Duodenal mucosa (tissue), 2 donors: ENCODE measurements around the gene OR9A4.

Experiments used
- H3K27ac ChIP-seq: one replicate; pipeline ENCODE4 v1.7.0; 2013; ENCODE audit warnings: low read depth, low read length
- H3K27me3 ChIP-seq, 2 donors: one replicate each; pipeline ENCODE4 v1.7.0; 2013; ENCODE audit warnings: low read length in 2 of 2, control low read depth in 1 of 2; ENCODE audit not compliant: insufficient read depth in 2 of 2, control insufficient read depth in 1 of 2
- H3K36me3 ChIP-seq, 2 donors: one replicate each; pipeline ENCODE4 v1.7.0; 2013; ENCODE audit warnings: low read length in 2 of 2, control low read depth in 1 of 2; ENCODE audit not compliant: insufficient read depth in 2 of 2, control insufficient read depth in 1 of 2
- H3K4me1 ChIP-seq, 2 donors: one replicate each; pipeline ENCODE4 v1.7.0; 2013; ENCODE audit warnings: low read length in 2 of 2, control low read depth in 1 of 2; ENCODE audit not compliant: insufficient read depth in 2 of 2, control insufficient read depth in 1 of 2
- H3K4me3 ChIP-seq, 2 donors: one replicate each; pipeline ENCODE4 v1.7.0; 2013; ENCODE audit warnings: low read length in 2 of 2, low read depth in 1 of 2
- H3K9ac ChIP-seq, 2 donors: one replicate each; pipeline ENCODE4 v1.7.0; 2013; ENCODE audit warnings: low read length in 2 of 2, low read depth in 1 of 2
- H3K9me3 ChIP-seq, 2 donors: one replicate each; pipeline ENCODE4 v1.7.0; 2013; ENCODE audit warnings: low read length in 2 of 2, control low read depth in 1 of 2; ENCODE audit not compliant: control insufficient read depth in 1 of 2

Gene OR9A4

GRCh38 chr7:141916099-141916498, at the start of gene OR9A4:
TSS of gene OR9A4 (plus strand) at chr7:141916399. CDS start at chr7:141918876, 2,477 bp downstream.
- Histone ChIP-seq H3K36me3 (no peaks in the 10 kb centered on the region), H3K4me1 (peaks cover 0 to 3% of the 10 kb centered on the region in 2 donors), H3K27ac (no peak within 1 kb of the TSS), H3K9me3 (no peaks in the 10 kb centered on the region), H3K27me3 (no peaks in the 10 kb centered on the region), H3K9ac (no peak within 1 kb of the TSS), H3K4me3 (no peak within 1 kb of the TSS)

GRCh38 chr7:141866974-141867373, 49.2 kb upstream of the OR9A4 start:
- Histone ChIP-seq H3K36me3 (no peaks in the 10 kb centered on the region), H3K4me1 (no peaks in the 10 kb centered on the region), H3K9ac (no peak overlapping the region), H3K27ac (no peak overlapping the region), H3K9me3 (no peaks in the 10 kb centered on the region), H3K4me3 (no peak overlapping the region), H3K27me3 (no peaks in the 10 kb centered on the region)

- no peaks in the 10 kb centered on the region for H3K9me3 ChIP-seq
- no peaks in the 10 kb centered on the region for H3K27me3 ChIP-seq
- H3K9ac ChIP-seq: no peak overlapping the region
- no peak overlapping the region for H3K27ac ChIP-seq
- no peak overlapping the region for H3K4me3 ChIP-seq
- H3K4me1 ChIP-seq: no peaks in the 10 kb centered on the region
- H3K36me3 ChIP-seq: no peaks in the 10 kb centered on the region
Observed at GRCh38 chr7:141872931-141873330, 43.3 kb upstream of the OR9A4 start.

- Histone ChIP-seq H3K36me3 (no peaks in the 10 kb centered on the region), H3K27ac (no peak overlapping the region), H3K4me3 (no peak overlapping the region), H3K4me1 (no peaks in the 10 kb centered on the region), H3K9me3 (no peaks in the 10 kb centered on the region), H3K27me3 (no peaks in the 10 kb centered on the region), H3K9ac (no peak overlapping the region)
Observed at GRCh38 chr7:141874787-141875186, 41.4 kb upstream of the OR9A4 start.

GRCh38 chr7:141875453-141875852, 40.7 kb upstream of the OR9A4 start:
- Histone ChIP-seq H3K9me3 (no peaks in the 10 kb centered on the region), H3K9ac (no peak overlapping the region), H3K36me3 (no peaks in the 10 kb centered on the region), H3K27me3 (no peaks in the 10 kb centered on the region), H3K4me3 (no peak overlapping the region), H3K27ac (no peak overlapping the region), H3K4me1 (no peaks in the 10 kb centered on the region)

- Histone ChIP-seq H3K4me1 (no peaks in the 10 kb centered on the region), H3K27ac (no peak overlapping the region), H3K9ac (no peak overlapping the region), H3K9me3 (no peaks in the 10 kb centered on the region), H3K27me3 (no peaks in the 10 kb centered on the region), H3K4me3 (no peak overlapping the region), H3K36me3 (no peaks in the 10 kb centered on the region)
Observed at GRCh38 chr7:141876371-141876770, 39.8 kb upstream of the OR9A4 start.

GRCh38 chr7:141877365-141877764, 38.8 kb upstream of the OR9A4 start:
- Histone ChIP-seq H3K4me1 (no peaks in the 10 kb centered on the region), H3K27me3 (no peaks in the 10 kb centered on the region), H3K27ac (no peak overlapping the region), H3K9me3 (no peaks in the 10 kb centered on the region), H3K9ac (no peak overlapping the region), H3K4me3 (no peak overlapping the region), H3K36me3 (no peaks in the 10 kb centered on the region)

GRCh38 chr7:141880960-141881359, 35.2 kb upstream of the OR9A4 start:
- H3K4me3 ChIP-seq: no peak overlapping the region
- no peaks in the 10 kb centered on the region for H3K9me3 ChIP-seq
- no peak overlapping the region for H3K27ac ChIP-seq
- no peak overlapping the region for H3K9ac ChIP-seq
- H3K27me3 ChIP-seq: no peaks in the 10 kb centered on the region
- no peaks in the 10 kb centered on the region for H3K4me1 ChIP-seq
- H3K36me3 ChIP-seq: no peaks in the 10 kb centered on the region

- no peak overlapping the region for H3K4me3 ChIP-seq
- no peak overlapping the region for H3K9ac ChIP-seq
- H3K4me1 ChIP-seq: no peaks in the 10 kb centered on the region
- H3K9me3 ChIP-seq: no peaks in the 10 kb centered on the region
- no peaks in the 10 kb centered on the region for H3K36me3 ChIP-seq
- H3K27ac ChIP-seq: no peak overlapping the region
- no peaks in the 10 kb centered on the region for H3K27me3 ChIP-seq
Observed at GRCh38 chr7:141884539-141885225, 31.5 kb upstream of the OR9A4 start.

- no peaks in the 10 kb centered on the region for H3K9me3 ChIP-seq
- H3K27me3 ChIP-seq: no peaks in the 10 kb centered on the region
- no peak overlapping the region for H3K9ac ChIP-seq
- H3K36me3 ChIP-seq: no peaks in the 10 kb centered on the region
- no peaks in the 10 kb centered on the region for H3K4me1 ChIP-seq
- H3K4me3 ChIP-seq: no peak overlapping the region
- H3K27ac ChIP-seq: no peak overlapping the region
Observed at GRCh38 chr7:141889321-141889720, 26.9 kb upstream of the OR9A4 start.

GRCh38 chr7:141891336-141891735, 24.9 kb upstream of the OR9A4 start:
- Histone ChIP-seq H3K27ac (no peak overlapping the region), H3K9me3 (no peaks in the 10 kb centered on the region), H3K4me1 (no peaks in the 10 kb centered on the region), H3K27me3 (no peaks in the 10 kb centered on the region), H3K9ac (no peak overlapping the region), H3K36me3 (no peaks in the 10 kb centered on the region), H3K4me3 (no peak overlapping the region)
